A549 treated with DMSO at 1 μM for 4 hours (cell line): ENCODE measurements around the gene RBM10. TPM values are rescaled to one million over a fixed set of nuclear protein-coding genes. Genes with fewer than 3 reads are reported as not detected.

Experiments used
- total RNA-seq: library from RNA; stranded (reverse); fragments of 200-300 nt; extraction: Qiagen RNA extraction; gene quantifications from 5 replicates; pipeline ENCODE4 v1.2.3, GENCODE V29; 2022; ENCODE audit warnings: low read depth

RBM10 gene, protein sequence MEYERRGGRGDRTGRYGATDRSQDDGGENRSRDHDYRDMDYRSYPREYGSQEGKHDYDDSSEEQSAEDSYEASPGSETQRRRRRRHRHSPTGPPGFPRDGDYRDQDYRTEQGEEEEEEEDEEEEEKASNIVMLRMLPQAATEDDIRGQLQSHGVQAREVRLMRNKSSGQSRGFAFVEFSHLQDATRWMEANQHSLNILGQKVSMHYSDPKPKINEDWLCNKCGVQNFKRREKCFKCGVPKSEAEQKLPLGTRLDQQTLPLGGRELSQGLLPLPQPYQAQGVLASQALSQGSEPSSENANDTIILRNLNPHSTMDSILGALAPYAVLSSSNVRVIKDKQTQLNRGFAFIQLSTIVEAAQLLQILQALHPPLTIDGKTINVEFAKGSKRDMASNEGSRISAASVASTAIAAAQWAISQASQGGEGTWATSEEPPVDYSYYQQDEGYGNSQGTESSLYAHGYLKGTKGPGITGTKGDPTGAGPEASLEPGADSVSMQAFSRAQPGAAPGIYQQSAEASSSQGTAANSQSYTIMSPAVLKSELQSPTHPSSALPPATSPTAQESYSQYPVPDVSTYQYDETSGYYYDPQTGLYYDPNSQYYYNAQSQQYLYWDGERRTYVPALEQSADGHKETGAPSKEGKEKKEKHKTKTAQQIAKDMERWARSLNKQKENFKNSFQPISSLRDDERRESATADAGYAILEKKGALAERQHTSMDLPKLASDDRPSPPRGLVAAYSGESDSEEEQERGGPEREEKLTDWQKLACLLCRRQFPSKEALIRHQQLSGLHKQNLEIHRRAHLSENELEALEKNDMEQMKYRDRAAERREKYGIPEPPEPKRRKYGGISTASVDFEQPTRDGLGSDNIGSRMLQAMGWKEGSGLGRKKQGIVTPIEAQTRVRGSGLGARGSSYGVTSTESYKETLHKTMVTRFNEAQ
- 32.5 to 44.8 TPM (median 41.1 TPM) in 5 replicates for total RNA-seq

DNA sequence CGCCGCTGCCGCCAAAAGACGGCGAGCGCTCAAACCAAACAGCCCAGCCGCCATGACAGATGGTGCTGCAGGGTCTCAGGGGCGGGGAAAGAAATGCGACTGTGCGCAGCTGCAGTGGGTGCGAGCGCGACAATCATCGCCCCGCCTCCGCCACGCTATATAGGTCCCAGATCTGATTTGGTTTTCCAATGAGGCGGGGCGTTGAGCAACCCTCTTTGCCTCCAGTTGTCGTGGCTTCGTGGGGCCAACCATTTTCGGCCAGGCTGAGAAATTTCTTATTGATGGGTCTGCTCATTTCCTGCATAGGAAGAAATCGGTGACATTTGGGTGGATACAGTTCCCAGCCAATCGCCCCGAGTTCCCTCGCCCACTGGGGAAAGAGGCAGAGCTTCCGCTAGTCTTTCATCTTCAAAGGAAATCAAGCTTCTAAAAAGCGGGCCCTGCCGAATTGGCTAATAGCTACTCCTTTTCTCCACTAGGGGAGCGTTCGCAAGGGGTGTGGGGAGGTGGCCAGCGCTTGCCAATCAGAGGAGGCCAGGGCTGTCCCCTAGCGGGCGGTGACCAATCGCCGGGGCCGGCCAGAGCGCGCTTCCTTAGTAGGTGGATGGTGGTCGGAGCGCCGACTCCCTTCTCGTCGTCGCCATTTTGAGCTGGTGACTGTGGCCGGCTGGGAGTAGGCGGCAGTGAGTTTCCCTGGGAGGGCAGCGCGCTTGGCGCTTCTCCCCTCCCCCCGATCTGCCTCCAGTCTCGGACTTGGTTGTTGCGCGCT is at the start of gene RBM10, which contains the start of gene NDUFB11:
Gene RBM10 (plus strand): TSS at position 596 of the 769 bp plus-strand sequence. CDS start 2,261 bp downstream, outside the sequence.
Gene NDUFB11 (minus strand): TSS at position 77 of the 769 bp plus-strand sequence. CDS start 23 bp downstream, at position 54.

DNA sequence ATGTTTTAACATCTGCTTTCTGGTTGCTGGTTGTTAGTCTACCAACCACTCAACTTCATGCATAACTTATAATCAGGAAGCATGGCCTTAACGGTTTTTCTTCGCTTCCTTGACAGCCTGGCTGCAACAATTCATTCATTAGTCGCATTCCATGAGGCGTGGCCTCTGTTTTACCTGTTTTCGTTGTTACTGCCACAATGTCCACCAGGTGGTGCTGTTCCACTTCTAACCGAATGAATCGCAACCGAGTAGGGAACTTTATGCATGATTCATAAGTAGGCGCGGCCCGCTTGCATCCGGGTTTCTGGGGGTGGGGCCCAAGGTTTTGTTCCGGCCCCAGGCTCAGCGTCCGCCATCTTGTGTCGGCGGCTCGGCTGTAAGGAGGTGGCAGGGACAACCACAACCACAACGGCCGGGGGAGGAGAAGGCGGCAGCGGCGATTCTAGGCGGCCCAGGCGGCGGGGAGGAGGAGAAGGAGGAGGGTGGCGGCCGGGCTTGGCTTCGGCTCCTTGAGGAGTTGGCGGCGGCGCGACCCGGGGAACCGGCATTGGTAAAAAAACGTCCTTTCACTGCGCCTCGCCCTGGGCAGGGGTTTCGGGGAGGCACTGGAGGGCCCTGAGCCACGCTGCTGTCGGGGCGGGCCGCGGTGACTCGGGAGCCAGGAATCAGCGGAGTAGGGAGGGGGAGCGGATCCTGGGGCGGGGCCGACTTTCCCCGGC is 48.6 kb downstream of the RBM10 start, which contains the start of gene UBA1:
Gene UBA1 (plus strand): TSS at position 355 of the 719 bp plus-strand sequence. CDS start 4,974 bp downstream, outside the sequence.

DNA sequence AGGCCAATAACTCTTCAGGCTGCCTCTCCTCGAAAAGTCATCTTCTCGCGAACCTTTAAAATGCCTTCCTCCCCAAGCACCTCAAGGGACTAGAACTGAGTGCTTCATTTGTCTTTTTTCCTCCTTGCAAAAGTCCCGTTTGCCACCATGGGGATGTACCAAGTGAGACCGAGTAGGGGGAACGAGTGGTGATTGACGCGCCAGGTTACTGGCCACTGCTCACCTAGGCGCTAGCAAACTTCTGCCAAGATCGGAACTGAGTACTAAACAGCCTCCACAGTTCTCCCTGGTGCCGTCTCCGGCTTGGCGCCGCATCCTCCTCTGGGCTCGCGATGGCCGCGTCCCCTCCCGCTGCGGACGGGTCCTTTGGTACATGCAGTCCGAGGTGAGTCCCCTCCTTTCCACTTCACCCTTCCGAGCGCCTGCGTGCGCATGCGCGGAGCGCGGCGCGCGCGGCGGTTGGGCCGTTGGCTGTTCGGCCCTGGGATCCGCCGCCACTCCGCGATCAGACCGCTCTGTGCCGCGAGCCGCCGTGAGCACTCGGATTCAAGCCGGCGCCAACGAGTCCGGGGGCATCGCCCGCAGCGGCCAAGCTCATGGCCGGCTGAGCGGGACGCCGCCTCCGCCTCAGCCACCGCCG is 73.4 kb downstream of the RBM10 start, which contains the start of gene CDK16:
Gene CDK16 (plus strand): TSS at position 402 of the 640 bp plus-strand sequence. CDS start 4,877 bp downstream, outside the sequence.

DNA sequence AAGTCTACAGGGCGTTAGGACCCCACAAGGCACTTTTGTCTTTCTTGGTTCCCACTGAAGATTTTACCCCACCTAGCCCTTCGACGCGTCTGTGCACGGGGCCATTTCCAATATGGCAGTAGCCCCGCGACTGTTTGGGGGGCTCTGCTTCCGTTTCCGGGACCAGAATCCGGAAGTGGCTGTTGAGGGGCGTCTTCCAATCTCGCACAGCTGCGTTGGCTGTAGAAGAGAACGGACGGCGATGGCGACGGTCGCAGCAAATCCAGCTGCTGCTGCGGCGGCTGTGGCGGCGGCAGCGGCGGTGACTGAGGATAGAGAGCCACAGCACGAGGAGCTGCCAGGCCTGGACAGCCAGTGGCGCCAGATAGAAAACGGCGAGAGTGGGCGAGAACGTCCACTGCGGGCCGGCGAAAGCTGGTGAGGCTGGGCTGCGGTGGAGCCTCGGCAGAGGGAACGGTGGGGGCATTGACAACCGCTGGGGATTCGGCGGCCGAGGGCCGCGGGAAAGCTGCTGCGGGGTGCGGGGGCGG is 87.8 kb downstream of the RBM10 start, which contains the start of gene USP11:
Gene USP11 (plus strand): TSS at position 207 of the 530 bp plus-strand sequence. CDS start 35 bp downstream, at position 242.

Other genes with a start within 250 kb of the RBM10 start
- 11.5 to 16.3 TPM (median 15.0 TPM) in 5 replicates for gene JADE3, start 232.8 kb upstream of the RBM10 start, total RNA-seq
- gene RGN, start 66.8 kb upstream of the RBM10 start, total RNA-seq, result 0.13 TPM in 1 of 5 replicates, not detected in the others
- 137 to 173 TPM (median 157 TPM) in 5 replicates for gene NDUFB11, start 519 bp upstream of the RBM10 start, total RNA-seq
- 182 to 207 TPM (median 197 TPM) in 5 replicates for gene UBA1, start 48.6 kb downstream of the RBM10 start, total RNA-seq
- gene CDK16, start 73.5 kb downstream of the RBM10 start, total RNA-seq, result 83.9 to 117 TPM (median 106 TPM) in 5 replicates
- 49.0 to 60.4 TPM (median 51.9 TPM) in 5 replicates for gene USP11, start 87.8 kb downstream of the RBM10 start, total RNA-seq
- 0.03 TPM in 1 of 5 replicates, not detected in the others for gene ZNF157, start 225.4 kb downstream of the RBM10 start, total RNA-seq